Tibial artery (tissue), 4 donors: Measurements from ENCODE around the gene PHF24.

ENCODE experiments used
- DNase-seq, 2 donors: peaks; one replicate each; pipeline ENCODE4 v3.0.0-alpha.2; 2019
- H3K27ac ChIP-seq, 2 donors: fragments of 200-600 bp; sonication (generic) in 1 of 2; 1 replicate in 1 of 2; 2 replicates in 1 of 2; pipeline ENCODE4 v1.5.1; 2018 to 2019; ENCODE audit warnings: mild to moderate bottlenecking in 1 of 2
- H3K27me3 ChIP-seq, 2 donors: fragments of 200-600 bp; sonication (generic) in 1 of 2; one replicate each; pipeline versions ENCODE4 v1.5.1 to v1.6.0; 2016 to 2019
- H3K36me3 ChIP-seq, 3 donors: fragments of 200-600 bp; sonication (generic) in 2 of 3; one replicate each; pipeline ENCODE4 v1.5.1; 2016 to 2019; ENCODE audit warnings: mild to moderate bottlenecking in 2 of 3
- H3K4me1 ChIP-seq, 4 donors: fragments of 200-600 bp; sonication (generic) in 2 of 4; 1 replicate in 3 of 4; 2 replicates in 1 of 4; pipeline ENCODE4 v1.5.1; 2016 to 2019
- H3K4me3 ChIP-seq, 2 donors: fragments of 200-600 bp; sonication (generic) in 1 of 2; 1 replicate in 1 of 2; 2 replicates in 1 of 2; pipeline ENCODE4 v1.5.1; 2018 to 2019; ENCODE audit warnings: mild to moderate bottlenecking in 2 of 2
- H3K9me3 ChIP-seq, 3 donors: fragments of 200-600 bp; sonication (generic) in 1 of 3; one replicate each; pipeline ENCODE4 v1.5.1; 2016 to 2019
- CTCF ChIP-seq, 2 experiments: fragments of 200-600 bp in 1 of 2; fragments of 450-650 bp in 1 of 2; IDR thresholded peaks; one replicate each; pipeline ENCODE4 v1.5.1; 2017 to 2019; ENCODE audit warnings: antibody characterized with exemption in 2 of 2, mild to moderate bottlenecking in 1 of 2, moderate library complexity in 1 of 2
- intact Hi-C: fragments of 100-400 bp; cut with DNase I; formaldehyde crosslinking; loops from one replicate; pipeline ENCODE4 v1.15.0; 2023; ENCODE audit warnings: low total_unique reads

PHF24 gene

DNA sequence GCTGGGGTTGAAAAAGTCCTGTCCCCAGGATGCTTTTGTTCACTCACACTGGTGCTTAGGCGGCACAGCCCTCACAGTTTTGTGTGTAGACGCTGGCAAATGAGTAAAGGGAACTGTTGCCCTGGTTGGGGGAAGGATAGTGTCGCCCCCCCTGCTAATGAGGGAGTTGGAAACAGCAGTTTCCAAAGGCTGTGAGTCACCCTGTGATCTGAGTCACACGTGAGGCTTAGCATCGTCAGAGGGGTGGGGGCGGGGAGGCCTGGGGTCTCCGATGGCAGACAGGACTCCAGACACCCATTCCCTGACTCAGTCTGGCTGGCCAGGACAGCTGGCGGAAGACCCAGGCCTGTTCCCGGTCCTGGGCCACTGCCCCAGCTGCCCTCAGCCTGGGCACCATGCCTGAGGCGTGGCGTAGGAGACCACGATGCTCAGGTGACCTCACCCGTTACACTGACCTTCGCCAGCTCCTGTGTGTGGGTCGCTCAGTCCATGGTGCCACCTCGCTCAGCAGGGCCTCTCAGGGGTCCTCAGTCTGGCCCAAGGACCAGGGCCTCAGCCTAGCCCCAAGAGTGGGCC, 34.4 kb downstream of the PHF24 start:
- TF ChIP-seq CTCF (IDR thresholded peaks at IDR 0.05), result no peak
- peak; percentile 76 to 93 for DNase-seq

DNA sequence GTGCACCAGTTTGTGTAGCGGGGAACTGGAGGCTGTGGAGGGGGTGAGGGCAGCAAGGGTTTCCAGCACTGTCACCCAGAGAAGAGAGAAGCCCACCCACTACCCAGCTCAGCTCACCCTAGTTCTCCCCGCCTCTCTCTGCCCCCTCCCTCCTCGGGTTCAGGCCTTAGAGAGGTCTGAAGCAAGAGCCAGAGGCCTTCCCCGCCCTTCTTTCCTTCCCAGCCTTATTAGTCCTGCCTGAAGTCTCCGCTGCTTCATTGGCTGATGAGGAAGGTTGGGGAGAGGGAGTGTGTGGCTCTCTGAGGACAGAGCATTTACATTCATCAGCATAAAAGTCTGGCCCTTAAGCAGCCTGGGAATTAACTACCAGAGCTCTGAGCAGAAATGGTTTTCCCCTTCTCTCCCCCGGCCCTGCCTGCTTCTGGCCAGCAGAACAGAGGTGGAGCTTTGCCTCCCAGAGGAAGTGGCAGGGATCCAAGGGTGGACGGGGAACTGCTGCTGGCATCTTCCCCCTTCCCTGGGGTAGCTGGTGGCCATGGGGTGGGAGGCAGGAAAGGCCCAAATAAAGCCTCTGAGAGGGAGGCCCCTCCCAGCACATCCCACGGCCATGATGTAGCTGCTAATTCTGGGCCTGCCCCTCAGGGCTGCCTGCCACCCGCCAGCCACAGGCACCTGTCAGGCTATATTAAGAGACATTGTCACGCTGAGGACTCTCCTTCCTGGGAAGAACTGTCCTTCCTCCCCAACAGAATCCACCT, 35.6 kb downstream of the PHF24 start:
- Histone ChIP-seq H3K27ac (peak overlapping the region; percentile 93 to 100), H3K36me3 (peaks cover 13 to 26% (median 22%) of the 10 kb centered on the region in 3 donors), H3K9me3 (no peaks in the 10 kb centered on the region), H3K27me3 (no peaks in the 10 kb centered on the region), H3K4me1 (peaks cover 0 to 67% (median 52%) of the 10 kb centered on the region in 4 donors), H3K4me3 (peak overlapping the region in 1 of 2 donors; percentile 30)
- TF ChIP-seq CTCF (IDR thresholded peaks at IDR 0.05), result no peak
- DNase-seq, result peak; percentile 80 to 95
- intact Hi-C loops, result loop anchor here (5.0 kb wide), 1 partner anchor 119 kb away; no protein-coding TSS in a partner anchor

More for the DNA sequence above, 34.4 kb downstream of the PHF24 start:
- peaks cover 13 to 17% (median 16%) of the 10 kb centered on the region in 3 donors for H3K36me3 ChIP-seq
- peak overlapping the region; percentile 93 to 100 for H3K27ac ChIP-seq
- H3K4me3 ChIP-seq, result peak overlapping the region in 1 of 2 donors; percentile 5
- intact Hi-C loops, result loop anchor here (5.0 kb wide), 1 partner anchor 120 kb away; no protein-coding TSS in a partner anchor
- H3K27me3 ChIP-seq, result no peaks in the 10 kb centered on the region
- H3K9me3 ChIP-seq, result no peaks in the 10 kb centered on the region
- H3K4me1 ChIP-seq, result peaks cover 0 to 71% (median 57%) of the 10 kb centered on the region in 4 donors

- no peaks in the 10 kb centered on the region for H3K9me3 ChIP-seq
- peaks cover 0 to 65% (median 50%) of the 10 kb centered on the region in 4 donors for H3K4me1 ChIP-seq
- no peaks in the 10 kb centered on the region for H3K27me3 ChIP-seq
- H3K36me3 ChIP-seq, result peaks cover 13 to 26% (median 22%) of the 10 kb centered on the region in 3 donors
- DNase-seq, result no peak
- H3K27ac ChIP-seq, result peak overlapping the region; percentile 93 to 100
- intact Hi-C loops, result loop anchor here (5.0 kb wide), 1 partner anchor 118 kb away; no protein-coding TSS in a partner anchor
- peak; percentile 41 to 59 for TF ChIP-seq CTCF (IDR thresholded peaks at IDR 0.05)
- peak overlapping the region in 1 of 2 donors; percentile 30 for H3K4me3 ChIP-seq
Observed at GRCh38 chr9:34994260-34994899, 36.3 kb downstream of the PHF24 start.

- peaks cover 13 to 26% (median 22%) of the 10 kb centered on the region in 3 donors for H3K36me3 ChIP-seq
- H3K9me3 ChIP-seq, result no peaks in the 10 kb centered on the region
- peaks cover 0 to 65% (median 50%) of the 10 kb centered on the region in 4 donors for H3K4me1 ChIP-seq
- no peak for DNase-seq
- intact Hi-C loops, result loop anchor here (5.0 kb wide), 2 partner anchors 72 to 117 kb away; no protein-coding TSS in a partner anchor
- peak overlapping the region in 1 of 2 donors; percentile 30 for H3K4me3 ChIP-seq
- no peak for TF ChIP-seq CTCF (IDR thresholded peaks at IDR 0.05)
- peak overlapping the region; percentile 93 to 100 for H3K27ac ChIP-seq
- no peaks in the 10 kb centered on the region for H3K27me3 ChIP-seq
Observed at GRCh38 chr9:34994900-34995669, 37.0 kb downstream of the PHF24 start.

GRCh38 chr9:34995670-34996060, 37.6 kb downstream of the PHF24 start:
- no peak for DNase-seq
- Histone ChIP-seq H3K4me1 (peaks cover 0 to 59% (median 45%) of the 10 kb centered on the region in 4 donors), H3K36me3 (peaks cover 13 to 26% (median 22%) of the 10 kb centered on the region in 3 donors), H3K9me3 (no peaks in the 10 kb centered on the region), H3K27me3 (no peaks in the 10 kb centered on the region), H3K4me3 (no peak overlapping the region), H3K27ac (peak overlapping the region; percentile 93 to 100)
- intact Hi-C loops, result loop anchor here (5.0 kb wide), 1 partner anchor 72 kb away; no protein-coding TSS in a partner anchor
- TF ChIP-seq CTCF (IDR thresholded peaks at IDR 0.05), result no peak
